Frontal cortex (tissue), 4 donors: ENCODE results near the gene HLCS. TPM values are rescaled to one million over a fixed set of nuclear protein-coding genes. Genes with fewer than 3 reads are reported as not detected.
A peak's percentile ranks its signal among the peaks of the same experiment; 100 is the strongest.

Source experiments
- DNase-seq, 2 donors: peaks; one replicate each; pipeline ENCODE4 v3.0.0; 2012; ENCODE audit warnings: low spot score in 2 of 2
- FAIRE-seq: peaks from 2 replicates; lab custom pipeline; 2012; peaks lifted over from hg19 to GRCh38; lab: Jason Lieb, UNC
- total RNA-seq: library from RNA; depleted of rRNA; stranded (reverse); fragments of >200 nt; gene quantifications from one replicate; pipeline ENCODE4 v1.2.3, GENCODE V29; 2014
- donor health status: control.
- donor health status: control.
- donor health status: control.

The HLCS gene
- total RNA-seq, 1 donor from 2014 or later = 23.2 TPM

- FAIRE-seq = no peak
- no peak for DNase-seq
Observed at GRCh38 chr21:36716387-36716786, 250.1 kb downstream of the HLCS start.

GRCh38 chr21:36713746-36714145 lies 252.7 kb downstream of the HLCS start:
- DNase-seq = no peak
- FAIRE-seq = no peak

- DNase-seq (no peak), FAIRE-seq (no peak)
Observed at GRCh38 chr21:36710729-36711048, 255.8 kb downstream of the HLCS start.

DNA sequence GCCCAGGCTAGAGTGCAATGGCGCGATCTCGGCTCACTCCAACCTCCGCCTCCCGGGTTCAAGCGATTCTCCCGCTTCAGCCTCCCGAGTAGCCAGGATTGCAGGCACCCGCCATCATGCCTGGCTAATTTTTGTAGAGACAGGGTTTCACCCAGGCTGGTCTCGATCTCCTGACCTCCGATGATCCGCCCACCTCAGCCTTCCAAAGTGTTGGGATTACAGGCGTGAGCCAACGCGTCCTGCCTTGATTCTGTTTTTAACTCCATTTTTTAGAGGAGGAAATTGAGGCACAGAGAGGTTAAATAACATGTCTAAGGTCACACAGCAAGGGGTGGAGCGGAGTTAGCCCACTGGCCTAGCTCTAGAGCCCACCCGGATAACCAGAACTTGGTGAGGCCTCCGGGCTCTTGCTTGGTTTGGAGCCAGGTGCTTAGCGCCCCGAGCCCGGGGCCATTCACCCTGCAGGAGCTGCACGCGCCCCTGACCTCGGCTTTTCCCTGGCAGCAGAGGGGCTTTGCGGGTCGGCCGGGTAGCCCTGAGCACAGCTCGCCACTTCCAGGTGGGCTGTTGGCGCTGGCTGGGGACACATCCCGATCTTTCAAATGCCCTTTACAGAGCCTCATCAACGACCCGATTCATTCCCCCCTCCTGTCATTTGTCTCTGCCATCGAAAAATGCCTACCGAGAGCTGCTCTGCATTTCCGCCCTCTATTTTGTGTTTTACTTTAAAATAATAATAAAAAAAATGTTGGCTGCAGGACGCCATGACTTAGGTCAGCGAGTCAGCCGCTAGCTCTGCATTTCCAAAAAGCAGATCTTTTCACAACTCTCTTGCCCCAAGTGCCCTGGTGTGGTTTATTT lies 256.4 kb downstream of the HLCS start:
- no peak for FAIRE-seq
- DNase-seq = no peak

GRCh38 chr21:36709030-36709867 lies 257.2 kb downstream of the HLCS start:
- DNase-seq (no peak), FAIRE-seq (no peak)

DNA sequence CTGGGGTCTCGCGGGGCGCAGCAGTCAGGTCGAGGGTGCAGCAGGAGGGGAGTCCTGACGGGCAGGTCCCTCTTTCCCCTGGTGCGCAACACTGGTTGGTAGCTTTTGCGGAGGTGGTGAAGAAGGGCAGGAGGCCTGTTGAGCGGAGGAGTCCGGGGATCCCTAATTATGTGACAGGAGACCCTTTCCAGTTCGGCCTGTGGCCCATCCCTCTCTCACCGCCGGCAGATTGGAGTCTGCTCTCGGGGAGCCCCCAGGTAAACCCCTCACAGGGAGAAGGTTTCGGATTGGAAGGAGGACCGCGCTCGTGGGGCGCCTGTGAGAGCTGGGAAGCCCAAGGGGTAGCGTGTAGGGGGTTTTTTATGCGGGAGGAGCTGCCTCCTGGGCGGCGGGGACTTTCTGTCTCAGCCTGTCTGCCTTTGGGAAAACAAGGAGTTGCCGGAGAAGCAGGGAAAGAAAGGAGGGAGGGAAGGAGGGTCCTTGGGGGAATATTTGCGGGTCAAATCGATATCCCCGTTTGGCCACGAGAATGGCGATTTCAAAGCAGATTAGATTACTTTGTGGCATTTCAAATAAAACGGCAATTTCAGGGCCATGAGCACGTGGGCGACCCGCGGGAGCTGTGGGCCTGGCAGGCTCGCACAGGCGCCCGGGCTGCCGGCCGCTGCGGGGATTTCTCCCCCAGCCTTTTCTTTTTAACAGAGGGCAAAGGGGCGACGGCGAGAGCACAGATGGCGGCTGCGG lies 258.0 kb downstream of the HLCS start:
- DNase-seq = no peak

GRCh38 chr21:36707763-36708285 lies 258.6 kb downstream of the HLCS start:
- FAIRE-seq (no peak), DNase-seq (no peak)

More for the DNA sequence above, 258.0 kb downstream of the HLCS start:
- no peak for FAIRE-seq

DNA sequence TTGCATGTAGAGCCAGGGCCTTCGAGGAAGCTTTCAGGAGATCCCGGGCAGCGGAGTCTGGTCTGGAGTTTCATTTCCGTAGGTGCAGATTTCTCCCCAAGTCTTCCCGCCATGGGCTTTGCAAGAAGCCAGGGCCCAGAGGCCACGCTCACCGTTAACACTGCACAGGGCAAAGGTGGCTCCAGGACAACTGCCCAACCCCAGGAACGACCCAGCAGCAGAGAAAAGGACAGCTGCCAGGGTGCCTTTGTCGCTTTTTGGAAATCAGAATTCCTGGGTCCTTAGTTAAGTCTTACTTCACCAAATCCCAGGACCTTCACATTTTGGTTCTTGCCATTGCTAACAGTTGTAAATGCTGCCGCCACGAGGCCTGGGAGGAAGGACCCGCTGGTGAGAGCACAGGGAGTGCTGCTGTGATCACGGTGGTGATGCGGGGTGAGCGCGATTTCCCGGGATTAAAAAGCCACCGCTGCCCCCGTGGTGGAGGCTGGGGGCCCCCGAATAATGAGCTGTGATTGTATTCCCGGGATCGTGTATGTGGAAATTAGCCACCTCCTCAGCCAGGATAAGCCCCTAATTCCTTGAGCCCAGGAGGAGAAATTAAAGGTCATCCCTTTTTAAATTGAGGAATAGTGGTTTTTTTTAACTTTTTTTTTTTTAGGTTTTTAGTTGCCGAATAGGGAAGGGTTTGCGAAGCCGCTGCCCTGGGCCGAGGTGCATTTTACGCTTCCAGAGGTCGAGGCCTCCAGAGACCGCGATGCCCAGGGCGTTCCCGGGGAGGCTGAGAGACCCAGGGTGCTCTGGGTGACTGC lies 259.3 kb downstream of the HLCS start:
- DNase-seq = no peak
- no peak for FAIRE-seq

- FAIRE-seq (no peak), DNase-seq (no peak)
Observed at GRCh38 chr21:36706482-36706852, 260.0 kb downstream of the HLCS start.

DNA sequence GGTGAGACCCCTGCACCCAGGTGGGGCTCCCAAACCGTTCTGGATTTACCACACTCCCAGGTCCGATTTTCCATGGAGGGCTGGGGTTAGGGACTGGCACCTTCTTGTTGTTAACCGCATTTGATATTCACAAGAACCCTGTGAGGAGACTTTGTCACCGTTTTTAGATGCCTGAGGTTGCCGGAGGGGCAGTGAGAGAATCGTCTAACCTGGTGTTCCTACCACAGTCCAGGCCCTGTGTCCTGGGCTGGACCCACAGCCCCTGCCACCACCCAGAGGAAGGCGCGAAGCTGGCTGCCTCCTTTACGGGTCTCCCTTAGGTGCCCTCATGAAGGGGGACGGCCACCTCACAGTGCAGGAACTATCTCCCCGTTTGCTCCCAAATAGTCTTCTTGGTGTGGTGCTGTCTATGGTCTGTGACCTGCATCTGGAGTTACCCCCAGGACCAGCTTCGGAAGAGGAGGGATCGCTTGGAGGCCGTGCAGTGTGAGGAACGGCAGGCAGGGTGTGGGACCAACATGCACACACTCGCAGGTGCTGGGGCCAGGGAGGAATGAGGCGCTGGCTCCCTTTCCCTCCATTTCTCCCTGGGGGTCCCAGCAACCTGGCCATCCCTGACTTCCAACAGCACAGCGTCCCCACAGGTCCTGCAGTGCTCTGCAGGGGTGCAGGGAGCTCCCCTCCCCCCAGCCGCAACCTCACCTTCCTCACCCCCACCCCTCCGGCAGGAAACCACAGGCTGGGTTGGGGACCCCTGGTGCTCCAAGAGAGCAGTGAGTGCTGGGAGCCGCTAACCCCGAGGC lies 260.6 kb downstream of the HLCS start:
- DNase-seq (no peak), FAIRE-seq (no peak)

DNA sequence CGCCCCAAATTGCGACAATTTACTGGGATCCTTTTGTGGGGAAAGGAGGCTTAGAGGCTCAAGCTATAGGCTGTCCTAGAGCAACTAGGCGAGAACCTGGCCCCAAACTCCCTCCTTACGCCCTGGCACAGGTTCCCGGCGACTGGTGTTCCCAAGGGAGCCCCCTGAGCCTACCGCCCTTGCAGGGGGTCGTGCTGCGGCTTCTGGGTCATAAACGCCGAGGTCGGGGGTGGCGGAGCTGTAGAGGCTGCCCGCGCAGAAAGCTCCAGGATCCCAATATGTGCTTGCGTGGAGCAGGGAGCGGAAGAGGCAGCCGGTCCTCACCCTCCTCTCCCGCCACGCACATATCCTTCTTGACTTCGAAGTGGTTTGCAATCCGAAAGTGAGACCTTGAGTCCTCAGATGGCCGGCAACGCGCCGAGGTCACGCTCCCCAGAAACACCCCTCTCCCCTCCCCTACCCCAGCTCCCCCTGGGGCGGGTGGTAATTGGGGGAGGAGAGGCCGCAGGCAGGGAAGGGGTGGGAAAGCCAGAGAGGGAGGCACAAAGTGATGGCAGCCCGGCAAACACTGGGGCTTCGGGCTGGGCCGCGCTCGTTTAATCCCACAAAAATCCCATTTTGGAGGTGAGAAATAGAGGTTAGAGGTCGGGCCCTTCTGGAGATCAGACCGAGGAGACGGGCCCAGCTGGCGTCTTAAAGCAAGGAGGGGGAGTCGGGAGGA lies 261.4 kb downstream of the HLCS start:
- no peak for FAIRE-seq
- no peak for DNase-seq

DNA sequence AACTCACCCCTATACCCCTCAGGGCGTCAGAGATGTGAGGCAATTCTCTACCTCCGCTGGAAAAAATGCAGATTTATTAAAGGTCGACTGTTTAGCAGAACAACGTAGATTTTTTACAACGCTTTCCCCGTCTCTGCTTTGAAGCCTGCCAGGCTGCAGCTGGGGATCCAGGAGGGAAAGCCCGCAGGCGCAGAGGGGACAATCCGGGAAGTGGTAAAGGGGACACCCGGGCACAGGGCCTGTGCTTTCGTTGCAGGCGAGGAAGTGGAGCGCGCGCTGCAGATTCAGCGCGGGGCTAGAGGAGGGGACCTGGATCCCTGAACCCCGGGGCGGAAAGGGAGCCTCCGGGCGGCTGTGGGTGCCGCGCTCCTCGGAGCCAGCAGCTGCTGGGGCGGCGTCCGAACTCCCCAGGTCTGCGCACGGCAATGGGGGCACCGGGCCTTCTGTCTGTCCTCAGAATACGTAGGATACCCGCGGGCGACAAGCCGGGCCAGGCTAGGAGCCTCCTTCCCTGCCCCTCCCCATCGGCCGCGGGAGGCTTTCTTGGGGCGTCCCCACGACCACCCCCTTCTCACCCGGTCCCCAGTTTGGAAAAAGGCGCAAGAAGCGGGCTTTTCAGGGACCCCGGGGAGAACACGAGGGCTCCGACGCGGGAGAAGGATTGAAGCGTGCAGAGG lies 262.1 kb downstream of the HLCS start:
- DNase-seq (peak in 1 of 2 donors; percentile 40), FAIRE-seq (no peak)

DNA sequence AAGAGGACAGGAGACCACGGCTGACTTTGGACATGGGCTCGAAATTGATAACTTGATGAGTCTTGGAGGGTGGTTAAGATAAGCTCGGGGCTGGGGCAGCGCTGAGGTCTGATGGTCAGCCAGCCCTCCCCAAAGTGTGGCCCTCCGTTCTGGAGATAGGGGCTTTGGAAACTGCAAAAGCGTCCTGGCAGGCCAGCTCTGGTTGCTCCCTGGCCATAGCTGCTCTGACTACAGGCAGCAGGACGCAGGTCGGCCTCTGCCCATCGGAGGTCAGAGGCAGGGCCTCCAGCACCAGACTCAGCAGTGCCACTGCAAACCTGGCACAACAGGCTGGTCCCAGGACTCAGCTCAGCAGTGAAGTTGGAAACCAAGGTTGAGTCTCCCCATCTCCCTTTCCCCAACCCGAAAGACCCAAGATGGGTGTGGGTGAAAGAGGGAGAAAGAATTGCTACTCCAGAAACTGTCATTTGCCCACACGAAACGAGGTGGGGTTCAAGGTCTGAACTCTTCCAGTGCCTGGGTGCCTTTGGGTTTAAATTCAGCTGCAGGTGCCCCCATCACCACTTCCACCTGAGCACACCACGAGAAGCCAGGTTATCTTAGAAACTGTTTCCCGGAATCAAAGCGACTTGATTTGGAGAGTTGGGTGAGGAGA lies 262.7 kb downstream of the HLCS start:
- no peak for FAIRE-seq
- DNase-seq = peak in 1 of 2 donors; percentile 28

- FAIRE-seq (no peak), DNase-seq (no peak)
Observed at GRCh38 chr21:36703123-36703522, 263.3 kb downstream of the HLCS start.

- no peak for FAIRE-seq
Observed at GRCh38 chr21:36702622-36702968, 263.9 kb downstream of the HLCS start.

GRCh38 chr21:36701756-36702621 lies 264.5 kb downstream of the HLCS start:
- peak in 1 of 2 donors; percentile 13 for DNase-seq
- no peak for FAIRE-seq

More at GRCh38 chr21:36702622-36702968, 263.9 kb downstream of the HLCS start:
- DNase-seq = peak in 1 of 2 donors; percentile 8
